Posterior cingulate gyrus (tissue), 11 donors: ENCODE measurements around the gene ADGRL2.

Experiments
- DNase-seq, 10 donors: peaks; one replicate each; pipeline versions ENCODE4 v3.0.0 to v3.0.0-alpha.2; 2020 to 2021; ENCODE audit warnings: mixed read lengths in 3 of 10
- intact Hi-C: fragments of 100-400 bp; cut with DNase I; formaldehyde crosslinking; loops from one replicate; pipeline ENCODE4 v1.15.1; 2023

Gene ADGRL2

DNA sequence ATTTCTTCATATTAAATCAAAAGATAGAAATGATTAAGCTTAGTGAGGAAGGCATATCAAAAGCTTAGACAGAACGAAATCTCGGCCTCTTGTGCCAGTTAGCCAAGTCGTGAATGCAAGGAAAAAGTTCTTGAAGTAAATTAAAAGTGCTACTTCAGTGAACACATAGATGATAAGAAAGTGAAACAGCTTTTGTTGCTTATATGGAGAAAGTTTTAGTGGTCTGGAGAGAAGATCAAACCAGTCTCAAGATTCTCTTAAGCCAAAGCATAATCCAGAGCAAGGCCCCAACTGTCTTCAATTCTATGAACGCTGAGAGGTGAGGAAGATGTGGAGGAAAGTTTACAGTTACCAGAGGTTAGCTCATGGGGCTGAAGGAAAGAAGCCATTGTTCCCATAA lies 88.4 kb downstream of the ADGRL2 start:
- DNase-seq, result no peak
- intact Hi-C loops, result no loop called here

DNA sequence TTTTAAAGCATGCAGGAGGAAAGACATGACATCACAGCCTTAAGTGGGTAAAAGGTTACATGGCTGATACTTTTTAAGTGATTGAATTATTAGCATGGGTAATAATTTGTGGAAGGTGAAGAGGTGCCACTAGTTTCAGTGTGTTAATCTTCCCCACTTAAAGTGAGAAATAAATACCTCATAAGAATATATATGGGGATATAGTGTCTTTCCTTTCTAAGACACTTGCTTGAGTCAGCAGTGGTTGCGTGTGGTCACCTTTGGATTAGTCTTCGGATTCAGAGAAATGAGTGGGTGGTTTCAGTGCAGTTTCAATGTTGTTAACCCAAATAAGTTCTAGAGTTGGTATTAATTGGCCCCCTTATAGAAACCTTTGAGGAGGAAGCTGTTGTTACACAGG lies 94.1 kb downstream of the ADGRL2 start:
- no peak for DNase-seq
- intact Hi-C loops, result no loop called here

DNA sequence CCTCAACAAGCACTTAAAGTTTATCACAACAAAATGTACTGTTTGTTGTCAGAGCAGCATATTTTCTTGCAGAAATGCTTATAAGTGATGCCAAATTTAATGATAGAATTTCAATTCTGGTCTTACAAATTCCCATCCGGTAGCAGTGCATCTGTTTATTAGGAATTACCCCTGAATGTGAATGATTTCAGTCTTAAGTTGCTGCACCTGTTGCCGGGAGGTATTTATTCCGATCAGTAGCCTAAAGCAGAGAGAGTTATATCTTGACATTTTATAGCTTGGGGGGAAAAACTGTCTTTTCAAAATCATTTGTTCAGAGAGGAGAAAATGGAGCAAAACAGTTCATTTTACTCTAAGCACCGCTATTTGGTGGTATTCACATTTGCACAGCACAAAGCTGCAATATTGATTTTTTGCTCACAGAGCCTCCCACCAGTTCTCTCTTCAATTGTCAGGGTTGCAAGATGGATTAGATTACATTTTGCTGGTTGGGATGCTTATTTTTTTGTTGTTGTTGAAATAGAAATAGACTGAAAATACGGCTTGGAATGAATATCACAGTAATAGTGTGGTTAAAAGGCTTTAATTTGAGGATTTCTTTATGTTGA lies 98.6 kb downstream of the ADGRL2 start:
- intact Hi-C loops, result no loop called here
- DNase-seq, result no peak

DNA sequence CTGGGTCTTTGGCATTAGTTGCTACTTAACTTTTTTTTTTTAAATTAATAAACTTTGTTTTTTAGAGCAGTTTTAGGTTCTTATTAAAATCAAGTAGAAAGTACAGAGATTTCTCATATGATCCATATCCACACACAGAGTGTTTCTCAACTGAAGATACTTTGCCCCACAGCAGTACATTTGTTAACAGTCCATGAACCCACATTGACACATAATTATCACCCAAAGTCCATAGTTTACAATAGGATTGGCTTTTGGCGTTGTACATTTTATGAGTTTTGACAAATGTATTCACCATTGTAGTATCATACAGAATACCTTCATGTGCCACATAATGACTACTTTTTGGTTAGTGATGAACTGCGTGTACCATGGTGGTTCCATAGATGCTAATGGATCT lies 106.8 kb downstream of the ADGRL2 start:
- intact Hi-C loops, result no loop called here

DNA sequence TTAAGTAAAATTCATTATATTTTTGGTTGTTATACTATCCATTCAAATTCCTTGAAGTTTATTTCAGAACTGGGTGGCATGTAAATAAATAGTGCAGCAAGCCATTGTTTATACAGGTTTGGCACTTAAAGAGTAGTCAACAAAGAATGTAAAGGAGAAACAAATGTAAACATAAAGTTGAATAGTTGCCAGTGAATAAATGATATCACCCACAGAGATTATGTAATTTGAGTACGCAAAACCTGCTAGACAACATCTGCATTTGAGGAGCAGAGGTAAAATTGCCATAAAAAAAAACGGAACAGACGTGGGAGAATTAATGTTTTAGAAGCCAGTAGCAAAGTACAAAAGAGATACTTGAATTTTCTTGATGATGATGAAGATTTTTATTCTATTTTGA lies 111.6 kb downstream of the ADGRL2 start:
- DNase-seq, result no peak
- intact Hi-C loops, result no loop called here

More for the DNA sequence above, 106.8 kb downstream of the ADGRL2 start:
- no peak for DNase-seq

- DNase-seq, result no peak
- intact Hi-C loops, result no loop called here
Observed at GRCh38 chr1:81915937-81916336, 115.2 kb downstream of the ADGRL2 start.

GRCh38 chr1:81920245-81920740 lies 119.6 kb downstream of the ADGRL2 start:
- intact Hi-C loops, result no loop called here

GRCh38 chr1:81920886-81921285 lies 120.2 kb downstream of the ADGRL2 start:
- DNase-seq, result no peak
- intact Hi-C loops, result no loop called here

More at GRCh38 chr1:81920245-81920740, 119.6 kb downstream of the ADGRL2 start:
- peak in 4 of 10 donors; percentile 6 to 69 (median 58) for DNase-seq

- no peak for DNase-seq
- intact Hi-C loops, result no loop called here
Observed at GRCh38 chr1:81921344-81921743, 120.6 kb downstream of the ADGRL2 start.

DNA sequence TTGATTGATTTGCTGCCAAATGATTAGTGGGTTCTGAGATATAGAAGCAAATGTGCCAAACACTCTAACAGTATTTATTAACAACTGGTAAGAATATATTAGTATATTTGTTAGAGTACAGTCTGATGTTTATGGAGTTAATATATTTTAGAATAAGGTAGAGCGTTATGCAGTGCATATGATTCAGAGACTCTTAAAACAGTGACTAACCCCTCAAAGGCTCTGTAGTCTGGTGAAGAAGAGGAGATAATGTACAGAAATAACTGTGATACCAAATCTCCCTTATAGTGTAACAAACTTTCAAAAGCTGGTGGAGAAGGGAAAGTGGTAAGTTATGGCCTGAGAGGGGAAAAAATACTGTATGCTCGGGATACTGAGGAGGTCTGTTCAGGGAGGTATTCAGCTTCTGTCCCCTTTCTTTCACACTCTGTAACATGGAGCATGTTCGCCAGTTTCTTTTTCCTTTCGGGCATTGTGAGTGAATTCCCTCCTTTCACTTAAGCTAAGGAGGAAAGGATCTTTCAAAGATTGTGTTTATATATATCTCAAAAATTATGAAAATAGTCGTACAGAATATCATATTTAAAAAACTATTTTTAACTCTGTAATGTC lies 121.2 kb downstream of the ADGRL2 start:
- intact Hi-C loops, result no loop called here
- no peak for DNase-seq

- DNase-seq, result no peak
- intact Hi-C loops, result no loop called here
Observed at GRCh38 chr1:81922955-81923354, 122.2 kb downstream of the ADGRL2 start.

DNA sequence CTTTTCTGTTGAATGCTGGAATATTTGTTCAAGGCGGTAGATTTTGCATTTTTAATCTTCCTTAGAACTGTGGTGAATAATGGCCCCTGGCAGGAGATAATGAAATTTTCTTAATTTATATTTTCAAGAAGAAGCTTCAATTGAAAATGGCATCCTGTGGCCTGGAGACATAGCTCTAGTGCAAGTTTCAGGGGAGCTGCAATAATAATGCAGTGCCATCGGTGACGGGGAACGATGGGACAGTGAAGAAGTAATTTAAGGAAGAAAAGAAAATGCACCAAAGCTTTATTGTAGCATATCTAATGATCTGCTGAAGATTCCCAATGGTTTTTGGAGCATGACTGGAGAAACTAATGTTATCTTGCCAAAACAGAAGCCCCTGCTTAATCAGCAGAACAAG lies 128.4 kb downstream of the ADGRL2 start:
- intact Hi-C loops, result no loop called here
- DNase-seq, result no peak

- intact Hi-C loops, result no loop called here
- no peak for DNase-seq
Observed at GRCh38 chr1:81936853-81937252, 136.1 kb downstream of the ADGRL2 start.

- intact Hi-C loops, result no loop called here
- DNase-seq, result no peak
Observed at GRCh38 chr1:81937791-81938450, 137.2 kb downstream of the ADGRL2 start.

GRCh38 chr1:81948495-81948894 lies 147.8 kb downstream of the ADGRL2 start:
- DNase-seq, result no peak
- intact Hi-C loops, result no loop called here

- intact Hi-C loops, result no loop called here
- no peak for DNase-seq
Observed at GRCh38 chr1:81949421-81949820, 148.7 kb downstream of the ADGRL2 start.

DNA sequence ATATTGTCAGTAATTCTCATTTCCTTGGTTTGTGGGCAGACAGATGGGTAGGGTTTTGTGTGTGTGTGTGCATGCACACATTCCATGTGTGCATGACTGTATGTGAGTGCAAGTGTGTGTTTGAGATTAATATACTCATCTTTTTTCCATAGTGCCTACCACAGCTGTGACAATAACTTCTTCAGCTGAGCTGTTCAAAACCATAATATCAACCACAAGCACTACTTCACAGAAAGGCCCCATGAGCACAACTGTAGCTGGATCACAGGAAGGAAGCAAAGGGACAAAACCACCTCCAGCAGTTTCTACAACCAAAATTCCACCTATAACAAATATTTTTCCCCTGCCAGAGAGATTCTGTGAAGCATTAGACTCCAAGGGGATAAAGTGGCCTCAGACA lies 149.3 kb downstream of the ADGRL2 start:
- DNase-seq, result no peak
- intact Hi-C loops, result no loop called here

- intact Hi-C loops, result no loop called here
Observed at GRCh38 chr1:81950591-81951244, 150.0 kb downstream of the ADGRL2 start.

GRCh38 chr1:81954534-81955020 lies 153.8 kb downstream of the ADGRL2 start:
- DNase-seq, result no peak
- intact Hi-C loops, result no loop called here

More at GRCh38 chr1:81950591-81951244, 150.0 kb downstream of the ADGRL2 start:
- no peak for DNase-seq

DNA sequence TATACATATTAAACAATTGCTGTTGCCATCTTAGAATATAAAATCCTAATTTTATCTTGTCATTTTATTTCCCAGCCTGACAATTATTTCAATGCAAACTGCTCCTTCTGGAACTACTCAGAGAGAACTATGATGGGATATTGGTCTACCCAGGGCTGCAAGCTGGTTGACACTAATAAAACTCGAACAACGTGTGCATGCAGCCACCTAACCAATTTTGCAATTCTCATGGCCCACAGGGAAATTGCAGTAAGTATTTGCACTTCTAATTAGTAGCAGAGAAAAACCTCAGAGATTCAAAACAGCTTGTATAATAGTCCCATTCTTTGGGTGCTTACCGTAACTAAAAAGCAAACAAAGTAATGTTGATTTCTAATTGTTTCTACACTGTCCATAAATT lies 167.2 kb downstream of the ADGRL2 start:
- no peak for DNase-seq
- intact Hi-C loops, result no loop called here

DNA sequence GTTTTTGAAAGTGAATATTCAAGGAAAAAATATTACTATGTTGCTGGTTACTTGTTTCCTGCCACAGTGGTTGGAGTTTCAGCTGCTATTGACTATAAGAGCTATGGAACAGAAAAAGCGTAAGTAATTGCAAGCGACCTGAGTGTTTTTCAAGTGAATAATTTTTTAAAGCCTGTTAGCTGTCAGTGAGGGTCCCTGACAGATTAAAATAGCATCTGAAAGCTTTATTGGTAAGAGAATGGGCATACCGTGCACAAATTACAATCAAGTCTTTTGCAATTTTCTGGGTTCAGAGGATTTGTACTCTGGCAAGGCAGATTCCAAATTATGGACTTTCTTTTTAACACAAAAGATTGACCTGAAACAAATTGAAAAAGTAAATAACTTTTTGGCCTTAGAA lies 169.7 kb downstream of the ADGRL2 start:
- no peak for DNase-seq
- intact Hi-C loops, result no loop called here
